ENCODE results near the gene KIAA1671. TPM values are rescaled to one million over a fixed set of nuclear protein-coding genes. Genes with fewer than 3 reads are reported as not detected.

KIAA1671 gene
- total and polyA plus RNA-seq, 2 of the 4 experiments (the other 2 are of a cell fraction): 0.02 TPM; not detected in 1

GRCh38 chr22:25186140-25186539 lies 233.6 kb downstream of the KIAA1671 start:
- dilution Hi-C loops (cut with HindIII; ENCODE audit: low sequenced_read_pairs, unreplicated experiment): no loop called here
- H3K36me3 ChIP-seq (ENCODE audit: control insufficient read depth, insufficient read depth, low read length): no peaks in the 10 kb centered on the region
- ATAC-seq (ENCODE audit: low read depth) (no peak), DNase-seq (no peak)
- ChIA-PET POLR2A (ENCODE audit: unreplicated experiment) (no interaction called here), CTCF (no interaction called here)
- no peak overlapping the region for H3K4ac ChIP-seq (ENCODE audit: low read depth, low read length)
- H2AK9ac ChIP-seq (replicated peaks; ENCODE audit: low read depth, low read length, poor library complexity): no peak overlapping the region
- H3K4me2 ChIP-seq (ENCODE audit: low read depth, low read length): no peak overlapping the region
- H4K5ac ChIP-seq (ENCODE audit: low read depth, low read length): no peak overlapping the region
- H3K18ac ChIP-seq (ENCODE audit: low read depth, low read length): no peak overlapping the region
- no peak overlapping the region for H3K9ac ChIP-seq (ENCODE audit: low read depth, low read length)
- in situ Hi-C loops (cut with MboI; ENCODE audit: low sequenced_read_pairs): no loop called here
- H4K20me1 ChIP-seq (ENCODE audit: insufficient read depth, low read length): no peaks in the 10 kb centered on the region
- no peaks in the 10 kb centered on the region for H3K27me3 ChIP-seq (ENCODE audit: control insufficient read depth, insufficient read depth, low read length)
- no peaks in the 10 kb centered on the region for H3K79me1 ChIP-seq (ENCODE audit: low read depth in 1 of 2, low read length in 2 of 2)
- H2BK120ac ChIP-seq (ENCODE audit: low read depth, low read length): no peak overlapping the region
- no peak overlapping the region for H4K91ac ChIP-seq (ENCODE audit: insufficient read depth, low read depth, low read length)
- no peak overlapping the region for H2AFZ ChIP-seq (replicated peaks; ENCODE audit: low read length, poor library complexity)
- 0% methylated on average over 1 of the region's 3 CpGs; no CpG with 5 or more reads in 1 of the 2 experiments for WGBS, 2 experiments (ENCODE audit: extremely low coverage in 2 of 2, insufficient read length in 1 of 2)
- H2BK5ac ChIP-seq (ENCODE audit: low read depth, low read length, poor library complexity, severe bottlenecking): no peak overlapping the region
- no peak overlapping the region for H3K56ac ChIP-seq (ENCODE audit: extremely low read depth, insufficient read depth, low read length)
- intact Hi-C loops (cut with micrococcal nuclease): no loop called here
- no peaks in the 10 kb centered on the region for H3K9me3 ChIP-seq (ENCODE audit: control insufficient read depth, insufficient read depth, low read length)
- no TSS peak for BruUV-seq (replicated peaks)
- TF ChIP-seq MAZ (IDR thresholded peaks at IDR 0.05; ENCODE audit: borderline replicate concordance, low read depth, low read length) (no peak), RAD21 (IDR thresholded peaks at IDR 0.05; ENCODE audit: low read length) (no peak), CTCF (conservative IDR thresholded peaks at IDR 0.05; ENCODE audit: low read depth, low read length) (no peak), CHD1 (IDR thresholded peaks at IDR 0.05; ENCODE audit: low read depth, low read length) (no peak), MXI1 (IDR thresholded peaks at IDR 0.05; ENCODE audit: borderline replicate concordance, low read depth, low read length) (no peak), POLR2A (IDR thresholded peaks at IDR 0.05; ENCODE audit: low read depth, low read length) (no peak), MAFK (IDR thresholded peaks at IDR 0.05; ENCODE audit: low read depth, low read length) (no peak), FOS (IDR thresholded peaks at IDR 0.05; ENCODE audit: low read depth, low read length) (no peak), NFE2L2 (IDR thresholded peaks at IDR 0.05; ENCODE audit: low read depth, low read length) (no peak), RFX5 (IDR thresholded peaks at IDR 0.05; ENCODE audit: low read depth, low read length) (no peak), USF2 (IDR thresholded peaks at IDR 0.05; ENCODE audit: low read depth, low read length) (no peak), ELK1 (IDR thresholded peaks at IDR 0.05; ENCODE audit: borderline replicate concordance, low read depth, low read length) (no peak), SMC3 (IDR thresholded peaks at IDR 0.05; ENCODE audit: low read depth, low read length) (no peak), BHLHE40 (IDR thresholded peaks at IDR 0.05; ENCODE audit: low read depth, low read length) (no peak), RCOR1 (IDR thresholded peaks at IDR 0.05; ENCODE audit: insufficient replicate concordance, low read length) (no peak), CEBPB (IDR thresholded peaks at IDR 0.05; ENCODE audit: low read depth, low read length) (no peak)
- H3K14ac ChIP-seq (replicated peaks; ENCODE audit: low read depth, low read length): no peak overlapping the region
- H2AK5ac ChIP-seq (ENCODE audit: low read depth, low read length): no peak overlapping the region
- no peaks in the 10 kb centered on the region for H3K4me1 ChIP-seq (ENCODE audit: control insufficient read depth, insufficient read depth, low read length)
- H4K8ac ChIP-seq (ENCODE audit: low read depth in 2 of 2, low read length in 2 of 2): no peak overlapping the region
- no peak overlapping the region for H2BK20ac ChIP-seq (ENCODE audit: low read depth, low read length)
- H3K9me1 ChIP-seq (ENCODE audit: insufficient read depth, low read length): no peaks in the 10 kb centered on the region
- H3K23ac ChIP-seq (ENCODE audit: low read depth, low read length): no peak overlapping the region
- no peak overlapping the region for H3K27ac ChIP-seq (ENCODE audit: insufficient read depth, low read length)
- no peak overlapping the region for H3K4me3 ChIP-seq (ENCODE audit: insufficient read depth, low read depth, low read length)
- H2BK15ac ChIP-seq (ENCODE audit: low read depth, low read length): no peak overlapping the region
